Measurements from ENCODE around the gene TNKS1BP1. TPM values are rescaled to one million over a fixed set of nuclear protein-coding genes. Genes with fewer than 3 reads are reported as not detected.
A peak's percentile ranks its signal among the peaks of the same experiment; 100 is the strongest.
"Not testable (repeated sequence)": the region's sequence is repeated elsewhere in the genome, so short reads cannot be mapped to it uniquely, and the experiment has no call there.

Gene TNKS1BP1
- total and polyA plus RNA-seq, 8 donors, result 59.4 to 238 (median 119) TPM

DNA sequence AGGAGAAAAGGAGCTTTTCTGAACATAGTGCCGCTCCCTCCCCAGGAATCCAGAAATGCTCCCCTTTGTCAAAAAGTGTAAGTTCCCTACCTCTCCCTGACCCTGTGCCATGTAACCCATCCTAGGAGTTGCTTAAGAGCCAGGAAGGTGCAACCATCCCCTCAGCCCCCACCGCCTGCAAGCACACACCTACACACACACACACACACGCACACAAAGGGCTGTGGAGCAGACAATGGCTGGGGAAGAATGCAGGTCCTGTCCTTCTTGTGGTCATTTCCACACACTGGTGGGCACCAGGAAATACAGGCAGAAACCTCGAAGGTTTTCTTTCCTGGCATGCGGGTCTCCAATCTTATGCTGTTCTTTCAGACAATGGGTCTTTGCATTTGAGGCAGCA, 14.6 kb upstream of the TNKS1BP1 start:
- no peak for DNase-seq
- Histone ChIP-seq H3K27me3 (no peaks in the 10 kb centered on the region), H3K36me3 (peaks cover 0 to under 1% (median 0%) of the 10 kb centered on the region in 4 donors), H3K27ac (no peak overlapping the region), H3K4me1 (peaks cover 15 to 17% (median 16%) of the 10 kb centered on the region in 4 donors), H3K9me3 (no peaks in the 10 kb centered on the region), H3K4me3 (no peak overlapping the region)
- WGBS, 5 donors, result 69 to 79% (median 74%) methylated on average over 5 of the region's 5 CpGs
- intact Hi-C loops (cut with DNase I; ENCODE audit: low total_unique reads), result no loop called here
- TF ChIP-seq POLR2A (IDR thresholded peaks at IDR 0.05) (no peak), POLR2AphosphoS5 (IDR thresholded peaks at IDR 0.05) (no peak), EP300 (IDR thresholded peaks at IDR 0.05) (no peak)
- TF ChIP-seq, protein P1, sequence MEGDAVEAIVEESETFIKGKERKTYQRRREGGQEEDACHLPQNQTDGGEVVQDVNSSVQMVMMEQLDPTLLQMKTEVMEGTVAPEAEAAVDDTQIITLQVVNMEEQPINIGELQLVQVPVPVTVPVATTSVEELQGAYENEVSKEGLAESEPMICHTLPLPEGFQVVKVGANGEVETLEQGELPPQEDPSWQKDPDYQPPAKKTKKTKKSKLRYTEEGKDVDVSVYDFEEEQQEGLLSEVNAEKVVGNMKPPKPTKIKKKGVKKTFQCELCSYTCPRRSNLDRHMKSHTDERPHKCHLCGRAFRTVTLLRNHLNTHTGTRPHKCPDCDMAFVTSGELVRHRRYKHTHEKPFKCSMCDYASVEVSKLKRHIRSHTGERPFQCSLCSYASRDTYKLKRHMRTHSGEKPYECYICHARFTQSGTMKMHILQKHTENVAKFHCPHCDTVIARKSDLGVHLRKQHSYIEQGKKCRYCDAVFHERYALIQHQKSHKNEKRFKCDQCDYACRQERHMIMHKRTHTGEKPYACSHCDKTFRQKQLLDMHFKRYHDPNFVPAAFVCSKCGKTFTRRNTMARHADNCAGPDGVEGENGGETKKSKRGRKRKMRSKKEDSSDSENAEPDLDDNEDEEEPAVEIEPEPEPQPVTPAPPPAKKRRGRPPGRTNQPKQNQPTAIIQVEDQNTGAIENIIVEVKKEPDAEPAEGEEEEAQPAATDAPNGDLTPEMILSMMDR (IDR thresholded peaks at IDR 0.05), result no peak

DNA sequence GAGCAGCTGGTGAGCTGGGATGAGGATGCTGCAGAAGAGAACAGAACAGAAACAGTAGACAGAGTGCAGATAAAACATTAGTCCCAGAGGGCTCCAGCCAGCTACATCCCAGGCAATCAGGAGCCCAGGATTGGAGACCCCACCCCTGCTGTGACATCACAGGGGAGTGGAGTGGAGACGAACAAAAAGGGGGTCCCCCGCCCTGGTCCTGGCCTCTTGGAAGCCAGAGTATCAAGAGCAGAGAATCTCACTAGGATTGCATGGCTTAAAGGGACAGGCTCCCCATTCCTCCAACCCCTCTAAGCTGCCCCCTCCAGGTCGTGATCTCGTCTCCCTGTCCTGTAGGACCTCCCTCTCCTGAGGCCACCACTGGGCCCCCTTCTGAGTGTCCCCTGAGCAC, 13.4 kb upstream of the TNKS1BP1 start, which contains the start of gene P2RX3:
Gene P2RX3, plus strand, starts transcription at position 211 of the 400 bp plus-strand sequence. CDS start 199 bp downstream, outside the sequence.
- peaks cover 19 to 29% (median 24%) of the 10 kb centered on the region in 4 donors for H3K4me1 ChIP-seq
- TF ChIP-seq, protein P1 (IDR thresholded peaks at IDR 0.05), result no peak
- TF ChIP-seq POLR2AphosphoS5 (IDR thresholded peaks at IDR 0.05) (no peak), EP300 (IDR thresholded peaks at IDR 0.05) (no peak)
- intact Hi-C loops (cut with DNase I; ENCODE audit: low total_unique reads), result no loop called here
- H3K27me3 ChIP-seq, result no peaks in the 10 kb centered on the region
- H3K27ac ChIP-seq, result no peak within 1 kb of the TSS
- H3K36me3 ChIP-seq, result peaks cover 3 to 12% (median 8%) of the 10 kb centered on the region in 4 donors
- WGBS, 5 donors, result 35 to 50% (median 42%) methylated on average over 4 of the region's 4 CpGs
- peak in 1 of 2 donors; percentile 85 for DNase-seq
- H3K9me3 ChIP-seq, result no peaks in the 10 kb centered on the region
- H3K4me3 ChIP-seq, result no peak within 1 kb of the TSS

DNA sequence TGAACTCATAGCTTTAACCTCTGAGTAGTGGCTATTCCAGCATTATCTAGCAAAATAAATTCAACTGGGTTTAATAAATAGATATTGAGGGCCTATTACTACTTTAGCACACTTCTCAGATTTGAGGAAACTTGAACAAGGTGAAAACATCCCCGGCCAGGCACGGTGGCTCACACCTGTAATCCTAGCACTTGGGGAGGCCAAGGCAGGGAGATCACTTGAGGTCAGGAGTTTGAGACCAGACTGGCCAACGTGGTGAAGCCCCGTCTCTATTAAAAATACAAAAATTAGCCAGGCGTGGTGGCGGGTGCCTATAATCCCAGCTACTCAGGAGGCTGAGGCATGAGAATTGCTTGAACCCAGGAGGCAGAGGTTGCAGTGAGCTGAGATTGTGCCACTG, 12.1 kb upstream of the TNKS1BP1 start:
- H3K4me1 ChIP-seq, result peaks cover 19 to 30% (median 24%) of the 10 kb centered on the region in 4 donors
- H3K9me3 ChIP-seq; H3K4me3 ChIP-seq; H3K27me3 ChIP-seq; intact Hi-C loops (cut with DNase I; ENCODE audit: low total_unique reads); DNase-seq; H3K27ac ChIP-seq: not testable (repeated sequence)
- peaks cover 15 to 25% (median 21%) of the 10 kb centered on the region in 4 donors for H3K36me3 ChIP-seq
- 92 to 95% (median 93%) methylated on average over 6 of the region's 6 CpGs for WGBS, 5 donors

GRCh38 chr11:57336111-57336666, 11.4 kb upstream of the TNKS1BP1 start:
- TF ChIP-seq EP300 (IDR thresholded peaks at IDR 0.05) (no peak), POLR2A (IDR thresholded peaks at IDR 0.05) (no peak), POLR2AphosphoS5 (IDR thresholded peaks at IDR 0.05) (no peak)
- TF ChIP-seq, protein P1 (IDR thresholded peaks at IDR 0.05), result no peak
- Histone ChIP-seq H3K27me3 (no peaks in the 10 kb centered on the region), H3K27ac (peak overlapping the region; percentile 64 to 96 (median 91)), H3K9me3 (no peaks in the 10 kb centered on the region), H3K4me3 (peak overlapping the region; percentile 79 to 93 (median 82)), H3K4me1 (peaks cover 19 to 30% (median 24%) of the 10 kb centered on the region in 4 donors), H3K36me3 (peaks cover 22 to 32% (median 27%) of the 10 kb centered on the region in 4 donors)
- intact Hi-C loops (cut with DNase I; ENCODE audit: low total_unique reads), result no loop called here
- DNase-seq, result no peak
- 27 to 33% (median 29%) methylated on average over 12 of the region's 12 CpGs for WGBS, 5 donors
